GM23338 (cell line): ENCODE data around the gene MPND. TPM values are rescaled to one million over a fixed set of nuclear protein-coding genes. Genes with fewer than 3 reads are reported as not detected.

Experiments
- ATAC-seq: fragments of 200-7000 bp; cut with Tn5 transposase; 3 replicates; pipeline ENCODE4 v1.9.1; 2020
- DNase-seq: peaks from one replicate; pipeline ENCODE4 v3.0.0-alpha.2; 2015; ENCODE audit warnings: low spot score
- H2AFZ ChIP-seq: fragments of 200-600 bp; sonication (generic); 2 replicates; pipeline ENCODE4 v1.8.0; 2016; ENCODE audit warnings: antibody characterized with exemption, mild to moderate bottlenecking, moderate library complexity
- H3F3A ChIP-seq: fragments of 200-600 bp; sonication (generic); replicated peaks from 2 replicates; pipeline ENCODE4 v1.8.0; 2017; ENCODE audit warnings: antibody characterized with exemption, mixed run types, low read depth
- H3K27ac ChIP-seq: fragments of 200-600 bp; sonication (generic); 2 replicates; pipeline ENCODE4 v1.6.1; 2016; ENCODE audit warnings: low read depth
- H3K27me3 ChIP-seq: fragments of 200-600 bp; sonication (generic); 2 replicates; pipeline ENCODE4 v1.8.0; 2016; ENCODE audit warnings: mild to moderate bottlenecking, mixed run types, moderate library complexity; ENCODE audit not compliant: insufficient read depth
- H3K36me3 ChIP-seq: fragments of 200-600 bp; sonication (generic); 2 replicates; pipeline ENCODE4 v1.8.0; 2016; ENCODE audit warnings: mild to moderate bottlenecking; ENCODE audit not compliant: insufficient read depth
- H3K4me1 ChIP-seq: fragments of 200-600 bp; sonication (generic); 2 replicates; pipeline ENCODE4 v1.8.0; 2016; ENCODE audit warnings: mild to moderate bottlenecking, moderate library complexity; ENCODE audit not compliant: insufficient read depth
- H3K4me2 ChIP-seq: fragments of 200-600 bp; sonication (generic); 2 replicates; pipeline ENCODE4 v1.7.1; 2017; ENCODE audit warnings: mixed run types
- H3K4me3 ChIP-seq: fragments of 200-600 bp; sonication (generic); 2 replicates; pipeline ENCODE4 v1.6.1; 2016; ENCODE audit warnings: mixed run types
- H3K79me2 ChIP-seq: fragments of 200-600 bp; sonication (generic); replicated peaks from 2 replicates; pipeline ENCODE4 v1.8.0; 2017; ENCODE audit warnings: mild to moderate bottlenecking; ENCODE audit not compliant: insufficient read depth
- H3K9me2 ChIP-seq: fragments of 200-600 bp; sonication (generic); 2 replicates; pipeline ENCODE4 v1.8.0; 2017; ENCODE audit not compliant: insufficient read depth
- H4K20me1 ChIP-seq: fragments of 200-600 bp; sonication (generic); replicated peaks from 2 replicates; pipeline ENCODE4 v1.8.0; 2017; ENCODE audit warnings: mild to moderate bottlenecking; ENCODE audit not compliant: insufficient read depth
- H3K27ac Mint-ChIP-seq: 2 replicates; pipeline ENCODE4 v1.8.0; 2020; ENCODE audit warnings: inconsistent platforms, mild to moderate bottlenecking, moderate library complexity, mixed read lengths
- H3K27me3 Mint-ChIP-seq: 3 replicates; pipeline ENCODE4 v1.8.0; 2022; ENCODE audit warnings: low read depth, mild to moderate bottlenecking, moderate library complexity, mixed read lengths, inconsistent platforms; ENCODE audit not compliant: insufficient read depth, poor library complexity
- H3K36me3 Mint-ChIP-seq: 3 replicates; pipeline ENCODE4 v1.8.0; 2021; ENCODE audit warnings: low read depth, mild to moderate bottlenecking, inconsistent platforms, moderate library complexity, mixed read lengths
- H3K4me1 Mint-ChIP-seq: 3 replicates; pipeline ENCODE4 v1.8.0; 2020; ENCODE audit warnings: mild to moderate bottlenecking, inconsistent platforms, mixed read lengths
- H3K4me3 Mint-ChIP-seq: 3 replicates; pipeline ENCODE4 v1.8.0; 2021; ENCODE audit warnings: moderate library complexity, mild to moderate bottlenecking, inconsistent platforms, mixed read lengths
- H3K9me3 Mint-ChIP-seq: 3 replicates; pipeline ENCODE4 v1.8.0; 2020; ENCODE audit warnings: moderate library complexity, mild to moderate bottlenecking, inconsistent platforms, mixed read lengths
- CREB1 ChIP-seq: fragments of 250-450 bp; sonication (Bioruptor Pico); IDR thresholded peaks from 2 replicates; pipeline ENCODE4 v1.5.0; 2020; ENCODE audit warnings: low read depth, mild to moderate bottlenecking, moderate library complexity
- CTCF ChIP-seq, 2 experiments: fragments of 200-600 bp in 1 of 2; sonication (generic) in 1 of 2; conservative IDR thresholded peaks; 2 replicates each; pipeline versions ENCODE4 v1.5.1 to v1.6.1; 2016 to 2017; ENCODE audit warnings: antibody characterized with exemption in 2 of 2, low read depth in 2 of 2, mild to moderate bottlenecking in 2 of 2, moderate library complexity in 1 of 2
- EZH2 ChIP-seq: fragments of 200-600 bp; sonication (generic); IDR thresholded peaks from one replicate; pipeline ENCODE4 v1.8.0; 2017; ENCODE audit warnings: antibody characterized with exemption, mild to moderate bottlenecking, low read depth; ENCODE audit not compliant: unreplicated experiment
- EZH2phosphoT487 ChIP-seq: fragments of 200-600 bp; sonication (generic); IDR thresholded peaks from one replicate; pipeline ENCODE4 v1.8.1; 2018; ENCODE audit warnings: antibody characterized with exemption; ENCODE audit not compliant: unreplicated experiment
- JUNB ChIP-seq: IDR thresholded peaks from one replicate; pipeline ENCODE4 v1.6.1; 2016; ENCODE audit warnings: antibody characterized with exemption; ENCODE audit not compliant: unreplicated experiment
- NANOG ChIP-seq: IDR thresholded peaks from 2 replicates; pipeline ENCODE4 v1.6.1; 2016; ENCODE audit warnings: antibody characterized with exemption, borderline replicate concordance
- POLR2AphosphoS5 ChIP-seq: IDR thresholded peaks from 2 replicates; pipeline ENCODE4 v1.6.1; 2016; ENCODE audit warnings: antibody characterized with exemption, low read depth
- REST ChIP-seq: IDR thresholded peaks from one replicate; pipeline ENCODE4 v1.6.1; 2018; ENCODE audit warnings: antibody characterized with exemption; ENCODE audit not compliant: unreplicated experiment
- STAT1 ChIP-seq: IDR thresholded peaks from one replicate; pipeline ENCODE4 v1.6.1; 2016; ENCODE audit warnings: antibody characterized with exemption; ENCODE audit not compliant: unreplicated experiment
- ZNF114 ChIP-seq: fragments of 250-450 bp; sonication (Bioruptor Pico); IDR thresholded peaks from 2 replicates; pipeline ENCODE4 v1.5.0; 2020; ENCODE audit warnings: mild to moderate bottlenecking, moderate library complexity
- ZNF331 ChIP-seq: fragments of 250-450 bp; sonication (Bioruptor Pico); IDR thresholded peaks from 2 replicates; pipeline ENCODE4 v1.5.0; 2020; ENCODE audit warnings: low read depth, mild to moderate bottlenecking, moderate library complexity
- polyA plus RNA-seq: library from polyadenylated mRNA; unstranded; fragments of >200 nt; fragmentation: Nextera tagmentation; extraction: Ambion mirVana; gene quantifications from 2 replicates; pipeline ENCODE4 v1.2.1, GENCODE V29; 2016
- total RNA-seq: library from RNA; depleted of rRNA; stranded (reverse); fragments of >200 nt; shearing (Covaris generic); gene quantifications from 2 replicates; pipeline ENCODE4 v1.2.3, GENCODE V29; 2014
- TF ChIP-seq, protein P1 (sequence below): IDR thresholded peaks from 2 replicates; pipeline ENCODE4 v1.6.1; 2016; ENCODE audit warnings: antibody characterized with exemption
- TF ChIP-seq, protein P2 (sequence below): fragments of 250-450 bp; sonication (Bioruptor Pico); IDR thresholded peaks from 2 replicates; pipeline ENCODE4 v1.5.0; 2020; ENCODE audit warnings: mild to moderate bottlenecking, moderate library complexity

MPND gene
- total and polyA plus RNA-seq, 2 experiments from 2014 or later, result 11.8 to 15.6 TPM

- Histone ChIP-seq H3K79me2 (no peaks in the 10 kb centered on the region), H3K4me3 (no peak overlapping the region), H3F3A (0 out of 2 replicates have a peak, but pooled peaks cover under 1% of the 10 kb centered on the region), H3K9me2 (no peaks in the 10 kb centered on the region), H3K4me1 (no peaks in the 10 kb centered on the region; the same call in 1 of the 2 replicates), H4K20me1 (no peaks in the 10 kb centered on the region), H2AFZ (no peak overlapping the region), H3K27me3 (no peaks in the 10 kb centered on the region), H3K27ac (no peak overlapping the region), H3K36me3 (no peaks in the 10 kb centered on the region), H3K4me2 (no peak overlapping the region)
- ATAC-seq (no peak), DNase-seq (no peak)
- peaks cover 18% of the 10 kb centered on the region for H3K4me1 Mint-ChIP-seq
- H3K27ac Mint-ChIP-seq, result no peak overlapping the region
- H3K4me3 Mint-ChIP-seq, result no peak overlapping the region
- TF ChIP-seq, protein P1, sequence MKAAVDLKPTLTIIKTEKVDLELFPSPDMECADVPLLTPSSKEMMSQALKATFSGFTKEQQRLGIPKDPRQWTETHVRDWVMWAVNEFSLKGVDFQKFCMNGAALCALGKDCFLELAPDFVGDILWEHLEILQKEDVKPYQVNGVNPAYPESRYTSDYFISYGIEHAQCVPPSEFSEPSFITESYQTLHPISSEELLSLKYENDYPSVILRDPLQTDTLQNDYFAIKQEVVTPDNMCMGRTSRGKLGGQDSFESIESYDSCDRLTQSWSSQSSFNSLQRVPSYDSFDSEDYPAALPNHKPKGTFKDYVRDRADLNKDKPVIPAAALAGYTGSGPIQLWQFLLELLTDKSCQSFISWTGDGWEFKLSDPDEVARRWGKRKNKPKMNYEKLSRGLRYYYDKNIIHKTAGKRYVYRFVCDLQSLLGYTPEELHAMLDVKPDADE, result no peak
- TF ChIP-seq REST (no peak), NANOG (no peak), JUNB (no peak), POLR2AphosphoS5 (no peak), ZNF331 (CRISPR knock-in tag) (no peak), CREB1 (CRISPR knock-in tag) (no peak), CTCF (conservative IDR thresholded peaks at IDR 0.05; ENCODE audit: low read depth in 2 of 2) (no peak), STAT1 (no peak), ZNF114 (no peak), EZH2 (no peak), EZH2phosphoT487 (no peak)
- TF ChIP-seq, protein P2, sequence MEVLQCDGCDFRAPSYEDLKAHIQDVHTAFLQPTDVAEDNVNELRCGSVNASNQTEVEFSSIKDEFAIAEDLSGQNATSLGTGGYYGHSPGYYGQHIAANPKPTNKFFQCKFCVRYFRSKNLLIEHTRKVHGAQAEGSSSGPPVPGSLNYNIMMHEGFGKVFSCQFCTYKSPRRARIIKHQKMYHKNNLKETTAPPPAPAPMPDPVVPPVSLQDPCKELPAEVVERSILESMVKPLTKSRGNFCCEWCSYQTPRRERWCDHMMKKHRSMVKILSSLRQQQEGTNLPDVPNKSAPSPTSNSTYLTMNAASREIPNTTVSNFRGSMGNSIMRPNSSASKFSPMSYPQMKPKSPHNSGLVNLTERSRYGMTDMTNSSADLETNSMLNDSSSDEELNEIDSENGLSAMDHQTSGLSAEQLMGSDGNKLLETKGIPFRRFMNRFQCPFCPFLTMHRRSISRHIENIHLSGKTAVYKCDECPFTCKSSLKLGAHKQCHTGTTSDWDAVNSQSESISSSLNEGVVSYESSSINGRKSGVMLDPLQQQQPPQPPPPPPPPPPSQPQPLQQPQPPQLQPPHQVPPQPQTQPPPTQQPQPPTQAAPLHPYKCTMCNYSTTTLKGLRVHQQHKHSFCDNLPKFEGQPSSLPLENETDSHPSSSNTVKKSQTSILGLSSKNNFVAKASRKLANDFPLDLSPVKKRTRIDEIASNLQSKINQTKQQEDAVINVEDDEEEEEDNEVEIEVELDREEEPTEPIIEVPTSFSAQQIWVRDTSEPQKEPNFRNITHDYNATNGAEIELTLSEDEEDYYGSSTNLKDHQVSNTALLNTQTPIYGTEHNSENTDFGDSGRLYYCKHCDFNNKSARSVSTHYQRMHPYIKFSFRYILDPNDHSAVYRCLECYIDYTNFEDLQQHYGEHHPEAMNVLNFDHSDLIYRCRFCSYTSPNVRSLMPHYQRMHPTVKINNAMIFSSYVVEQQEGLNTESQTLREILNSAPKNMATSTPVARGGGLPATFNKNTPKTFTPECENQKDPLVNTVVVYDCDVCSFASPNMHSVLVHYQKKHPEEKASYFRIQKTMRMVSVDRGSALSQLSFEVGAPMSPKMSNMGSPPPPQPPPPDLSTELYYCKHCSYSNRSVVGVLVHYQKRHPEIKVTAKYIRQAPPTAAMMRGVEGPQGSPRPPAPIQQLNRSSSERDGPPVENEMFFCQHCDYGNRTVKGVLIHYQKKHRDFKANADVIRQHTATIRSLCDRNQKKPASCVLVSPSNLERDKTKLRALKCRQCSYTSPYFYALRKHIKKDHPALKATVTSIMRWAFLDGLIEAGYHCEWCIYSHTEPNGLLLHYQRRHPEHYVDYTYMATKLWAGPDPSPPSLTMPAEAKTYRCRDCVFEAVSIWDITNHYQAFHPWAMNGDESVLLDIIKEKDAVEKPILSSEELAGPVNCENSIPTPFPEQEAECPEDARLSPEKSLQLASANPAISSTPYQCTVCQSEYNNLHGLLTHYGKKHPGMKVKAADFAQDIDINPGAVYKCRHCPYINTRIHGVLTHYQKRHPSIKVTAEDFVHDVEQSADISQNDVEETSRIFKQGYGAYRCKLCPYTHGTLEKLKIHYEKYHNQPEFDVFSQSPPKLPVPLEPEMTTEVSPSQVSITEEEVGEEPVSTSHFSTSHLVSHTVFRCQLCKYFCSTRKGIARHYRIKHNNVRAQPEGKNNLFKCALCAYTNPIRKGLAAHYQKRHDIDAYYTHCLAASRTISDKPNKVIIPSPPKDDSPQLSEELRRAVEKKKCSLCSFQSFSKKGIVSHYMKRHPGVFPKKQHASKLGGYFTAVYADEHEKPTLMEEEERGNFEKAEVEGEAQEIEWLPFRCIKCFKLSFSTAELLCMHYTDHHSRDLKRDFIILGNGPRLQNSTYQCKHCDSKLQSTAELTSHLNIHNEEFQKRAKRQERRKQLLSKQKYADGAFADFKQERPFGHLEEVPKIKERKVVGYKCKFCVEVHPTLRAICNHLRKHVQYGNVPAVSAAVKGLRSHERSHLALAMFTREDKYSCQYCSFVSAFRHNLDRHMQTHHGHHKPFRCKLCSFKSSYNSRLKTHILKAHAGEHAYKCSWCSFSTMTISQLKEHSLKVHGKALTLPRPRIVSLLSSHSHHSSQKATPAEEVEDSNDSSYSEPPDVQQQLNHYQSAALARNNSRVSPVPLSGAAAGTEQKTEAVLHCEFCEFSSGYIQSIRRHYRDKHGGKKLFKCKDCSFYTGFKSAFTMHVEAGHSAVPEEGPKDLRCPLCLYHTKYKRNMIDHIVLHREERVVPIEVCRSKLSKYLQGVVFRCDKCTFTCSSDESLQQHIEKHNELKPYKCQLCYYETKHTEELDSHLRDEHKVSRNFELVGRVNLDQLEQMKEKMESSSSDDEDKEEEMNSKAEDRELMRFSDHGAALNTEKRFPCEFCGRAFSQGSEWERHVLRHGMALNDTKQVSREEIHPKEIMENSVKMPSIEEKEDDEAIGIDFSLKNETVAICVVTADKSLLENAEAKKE, result no peak
- peaks cover 16% of the 10 kb centered on the region for H3K27me3 Mint-ChIP-seq
- no peaks in the 10 kb centered on the region for H3K36me3 Mint-ChIP-seq
- H3K9me3 Mint-ChIP-seq, result no peaks in the 10 kb centered on the region; the same call in 2 of the 3 replicates
Observed at GRCh38 chr19:4298810-4299550, 44.4 kb upstream of the MPND start.
